HG02571 (cell line): ENCODE results near the gene C14orf119.

Experiments
- ATAC-seq: cut with Tn5 transposase; IDR thresholded peaks from one replicate; pipeline ENCODE4 v1.9.1; 2021; ENCODE audit warnings: mild to moderate bottlenecking, moderate library complexity; ENCODE audit not compliant: unreplicated experiment

C14orf119 gene

DNA sequence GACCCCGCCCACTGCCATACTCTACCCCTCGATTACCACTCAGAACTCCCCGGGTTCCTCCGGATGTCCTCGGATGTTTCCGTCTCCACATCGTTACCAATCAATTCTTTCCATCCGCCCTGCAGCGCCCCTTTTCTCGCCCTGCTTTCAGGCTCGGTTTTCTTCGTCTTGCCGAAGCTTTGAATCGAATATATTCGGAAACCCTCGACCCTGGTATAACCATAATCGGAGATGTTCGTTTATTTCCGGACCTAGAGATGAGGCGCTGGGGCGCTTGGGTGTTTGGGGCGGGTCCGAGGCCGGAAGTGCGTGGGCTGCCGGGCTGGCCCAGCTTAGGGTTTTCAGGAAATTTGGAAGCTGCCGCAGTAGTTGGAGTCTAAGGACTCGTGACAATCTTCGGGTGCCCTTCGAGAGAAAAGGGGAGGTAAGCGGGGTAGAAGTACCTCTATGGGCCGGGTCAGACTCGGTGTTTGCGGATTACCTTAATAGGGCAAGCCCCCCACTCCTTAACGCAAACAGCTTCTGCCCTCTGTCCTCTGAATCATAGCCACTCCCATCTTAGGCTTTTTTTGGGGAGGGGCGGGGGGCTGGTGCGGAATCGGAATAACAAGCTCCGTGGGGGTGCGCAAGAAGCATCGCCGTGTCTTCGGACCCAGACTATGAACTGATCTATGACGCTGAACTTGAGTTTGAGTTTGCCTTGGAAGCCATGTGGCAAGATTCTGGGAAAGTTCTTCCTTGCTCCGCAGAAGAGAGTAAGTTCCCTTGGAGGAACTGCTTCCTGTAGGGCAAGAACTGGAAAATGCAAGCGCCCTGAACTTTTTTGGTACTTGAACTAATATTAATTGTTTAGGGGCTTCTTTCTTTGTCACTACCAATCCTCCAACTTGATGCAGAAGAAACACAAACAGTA lies at the start of gene C14orf119:
Gene C14orf119, plus strand, starts transcription at position 310 of the 913 bp plus-strand sequence. CDS start 2,154 bp downstream, outside the sequence.
- ATAC-seq, result peak; percentile 87

DNA sequence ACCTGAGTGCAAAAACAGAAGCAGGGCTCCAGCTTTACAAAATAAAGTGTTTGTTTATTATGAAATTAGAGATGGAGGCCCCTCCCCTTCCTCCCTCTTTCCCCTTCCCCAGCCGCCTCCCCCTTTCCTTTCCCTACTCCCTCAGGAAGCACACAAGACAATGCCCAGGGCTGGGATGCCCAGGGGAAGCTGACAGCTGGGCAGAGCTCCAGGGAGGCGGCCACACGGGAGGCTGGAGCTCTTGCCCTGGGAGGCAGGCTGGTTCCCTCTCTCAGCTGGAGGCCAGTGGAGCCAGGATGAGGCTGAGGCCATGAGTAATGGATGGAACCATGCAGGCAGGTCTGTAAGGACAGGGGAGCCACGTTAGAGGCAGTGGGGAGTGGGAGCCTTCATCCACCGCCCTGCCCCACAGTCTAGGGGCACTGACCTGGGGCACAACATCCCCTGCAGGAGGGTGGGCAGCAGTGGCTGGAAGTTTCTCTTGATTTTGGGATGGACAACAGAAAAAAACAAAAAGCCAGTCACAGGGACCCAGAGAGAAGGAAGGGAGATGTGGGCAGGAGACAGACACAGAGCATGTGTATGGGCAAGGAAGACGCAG lies 48.2 kb upstream of the C14orf119 start:
- ATAC-seq, result no peak

DNA sequence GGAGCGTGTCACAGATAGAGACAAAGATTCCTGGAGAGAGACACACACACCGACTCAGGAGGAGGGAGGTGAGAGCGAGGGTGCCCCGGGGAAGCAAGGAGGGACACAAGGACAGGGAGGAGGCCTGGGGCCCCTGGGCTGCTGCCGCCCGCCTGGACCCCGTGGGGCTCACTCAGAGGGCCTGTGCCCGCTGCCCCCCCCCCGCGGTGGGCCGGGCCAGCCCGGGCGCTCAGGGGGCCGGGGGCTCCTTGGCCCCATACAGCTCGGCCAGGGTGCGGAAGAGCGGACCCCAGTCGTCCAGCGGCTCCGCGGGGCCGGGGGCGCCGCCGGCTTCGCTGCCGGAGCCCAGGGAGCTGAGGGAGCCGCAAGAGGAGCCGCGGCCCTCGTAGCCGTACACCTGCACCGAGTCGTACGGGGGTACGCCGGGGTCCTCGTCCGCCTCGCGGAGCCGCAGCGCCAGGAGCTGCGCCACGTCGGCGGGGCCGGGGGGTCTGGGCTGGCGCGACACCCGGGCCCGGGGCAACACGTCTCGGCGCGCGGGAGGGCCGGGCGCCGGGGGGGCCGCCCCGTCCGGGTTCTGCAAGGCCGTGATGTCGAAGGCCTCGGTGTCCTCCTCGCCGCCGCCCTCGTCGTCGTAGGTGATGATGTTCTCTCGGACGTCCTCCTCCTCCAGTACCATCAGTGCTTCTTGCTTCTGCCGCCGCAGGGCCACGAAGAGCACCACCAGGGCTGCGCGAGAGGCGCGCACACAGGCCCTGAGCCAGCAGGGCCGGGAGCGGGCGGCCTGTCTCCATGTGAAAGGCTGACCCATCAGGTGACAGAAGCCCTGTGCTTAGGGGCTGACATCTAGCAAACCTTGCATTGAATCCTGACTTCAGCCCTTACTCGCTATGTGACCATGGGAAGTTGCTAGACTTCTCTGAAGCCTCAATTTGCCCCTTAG lies 47.3 kb upstream of the C14orf119 start:
- ATAC-seq, result no peak

- no peak for ATAC-seq
Measured at GRCh38 chr14:23049011-23049410, 46.3 kb upstream of the C14orf119 start.

- no peak for ATAC-seq
Measured at GRCh38 chr14:23051141-23052057, 43.9 kb upstream of the C14orf119 start.

GRCh38 chr14:23052182-23052623 lies 43.1 kb upstream of the C14orf119 start:
- no peak for ATAC-seq

DNA sequence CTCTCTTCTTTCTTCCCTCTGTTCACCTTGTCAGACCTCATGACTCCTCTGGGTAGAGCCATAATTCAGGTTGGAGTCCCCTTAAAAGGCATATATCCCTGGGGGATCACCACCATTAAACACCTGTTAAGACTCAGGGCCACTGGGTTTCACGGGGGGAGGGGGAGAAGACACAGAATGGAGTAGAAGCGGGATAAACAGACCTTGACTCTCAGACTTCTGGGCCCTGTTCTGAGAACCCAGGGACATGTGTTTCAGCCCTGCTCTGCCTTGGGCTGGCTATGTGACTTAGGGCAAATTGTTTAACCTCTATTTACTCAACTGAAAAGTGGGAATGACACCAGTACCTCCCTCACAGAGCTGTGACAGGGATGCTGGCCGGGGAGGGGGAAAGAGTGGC lies 42.6 kb upstream of the C14orf119 start:
- ATAC-seq, result no peak

DNA sequence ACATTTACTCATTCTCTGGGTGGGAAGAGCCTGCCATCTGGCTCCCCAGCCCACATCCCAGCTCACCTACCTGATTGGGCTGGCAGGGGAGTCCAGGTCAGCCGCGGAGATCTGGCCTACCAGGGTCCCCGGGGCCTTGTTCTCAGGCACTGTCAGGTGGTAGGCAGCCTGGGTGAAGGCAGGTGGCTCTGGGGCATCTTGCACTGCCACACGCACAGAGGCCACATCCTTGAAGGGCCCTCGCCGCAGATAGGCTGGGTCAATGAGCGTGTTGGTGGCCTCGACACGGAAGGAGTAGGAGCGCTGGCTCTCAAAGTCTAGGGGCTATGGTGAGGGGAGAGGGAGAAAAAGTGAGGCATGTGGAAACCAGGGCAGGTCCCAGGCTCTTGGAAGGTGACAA lies 41.9 kb upstream of the C14orf119 start:
- ATAC-seq, result no peak

- ATAC-seq, result no peak
Measured at GRCh38 chr14:23054000-23054811, 41.1 kb upstream of the C14orf119 start.

GRCh38 chr14:23055147-23055550 lies 40.2 kb upstream of the C14orf119 start:
- ATAC-seq, result no peak

GRCh38 chr14:23055621-23056144 lies 39.6 kb upstream of the C14orf119 start:
- ATAC-seq, result no peak

GRCh38 chr14:23056145-23056955 lies 39.0 kb upstream of the C14orf119 start:
- ATAC-seq, result peak; percentile 55

DNA sequence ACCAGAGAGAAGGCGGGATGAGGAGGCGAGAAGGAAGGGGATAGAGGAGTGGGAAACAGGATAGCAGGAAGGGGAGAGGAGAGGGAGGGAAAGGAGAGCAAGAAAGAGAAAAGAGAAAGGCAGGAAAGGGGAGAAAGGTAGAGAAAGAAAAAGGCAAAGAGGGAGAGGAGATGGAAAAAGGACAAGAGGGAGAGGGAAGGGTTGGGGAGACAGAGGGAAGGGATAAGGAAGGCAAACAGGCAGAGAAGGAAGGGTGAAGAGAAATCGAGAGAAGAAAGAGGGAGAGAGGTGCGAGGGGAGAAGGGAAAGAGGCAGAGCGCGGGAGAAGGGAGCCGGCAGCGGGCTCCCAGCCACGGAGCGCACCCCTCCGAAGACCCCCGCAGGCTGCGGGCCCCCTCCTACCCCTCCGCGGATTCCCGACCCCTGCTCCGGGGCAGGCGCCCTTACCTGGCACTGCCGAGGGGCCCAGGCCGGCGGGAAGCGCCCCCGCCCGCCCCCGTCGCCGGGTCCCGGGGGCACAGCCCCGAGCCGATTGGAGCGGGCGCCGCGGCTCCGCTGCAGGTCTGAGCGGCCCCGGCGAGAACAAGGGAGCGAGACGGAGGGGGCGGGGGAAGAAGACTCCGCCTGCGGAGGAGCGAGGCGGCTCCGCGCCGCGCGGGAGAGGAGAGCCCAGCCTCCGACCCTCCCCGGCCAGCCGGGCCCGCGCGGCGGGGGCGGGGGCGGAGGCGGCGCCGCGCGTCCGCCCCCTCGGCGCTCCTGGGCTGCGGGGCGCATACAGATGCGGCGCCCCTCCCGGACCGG lies 38.1 kb upstream of the C14orf119 start, which contains the start of gene CDH24:
Gene CDH24, minus strand, starts transcription at position 565 of the 801 bp plus-strand sequence. CDS start 1,787 bp downstream, outside the sequence.
- ATAC-seq, result peak; percentile 54

DNA sequence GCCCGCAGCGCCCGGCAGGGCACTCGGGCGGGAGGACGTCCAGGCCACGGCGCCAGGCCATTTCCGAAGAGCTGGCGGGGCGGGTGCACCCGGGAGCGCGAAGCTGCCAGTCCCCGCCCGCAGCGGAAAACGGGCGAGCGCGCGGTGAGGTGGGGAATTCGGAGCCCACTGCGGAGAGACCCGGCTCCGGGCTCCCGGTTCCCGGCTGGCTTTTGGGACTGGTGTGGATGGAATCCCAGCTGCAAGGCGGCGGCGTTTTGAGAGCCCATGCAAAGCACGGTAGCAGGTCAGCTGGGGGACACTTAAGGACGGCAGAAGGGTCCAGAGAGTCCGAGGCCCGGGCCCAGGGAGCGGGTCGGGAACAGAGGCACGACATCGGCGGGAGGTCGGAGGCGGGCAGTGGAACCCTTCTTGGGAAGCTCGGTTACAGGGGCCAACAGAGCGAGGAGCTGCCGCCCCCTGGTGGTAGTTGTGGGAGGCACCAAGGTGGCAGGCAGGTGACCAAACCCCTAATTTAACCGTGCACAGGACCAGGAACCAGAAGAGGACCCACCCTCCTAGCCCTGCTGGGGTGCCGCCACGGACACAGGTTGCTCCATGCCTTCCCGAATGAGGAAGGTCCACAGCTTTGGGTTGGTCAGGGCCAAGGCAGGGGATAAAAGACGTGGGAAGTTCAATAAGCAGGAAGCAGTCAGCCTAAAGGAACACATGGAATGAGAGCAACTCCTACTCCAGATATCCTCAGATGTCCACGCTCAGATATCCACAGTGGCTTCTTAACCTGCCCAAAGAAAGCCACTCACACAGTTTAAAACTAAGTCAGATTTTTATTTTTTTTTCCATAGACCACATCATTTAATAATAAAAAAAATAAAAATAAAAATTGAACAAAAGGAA lies 37.3 kb upstream of the C14orf119 start:
- ATAC-seq, result peak; percentile 58

GRCh38 chr14:23058654-23059504 lies 36.4 kb upstream of the C14orf119 start:
- ATAC-seq, result no peak
